Osteocyte (in vitro differentiated cells): ENCODE measurements around the gene TTBK2. TPM values are rescaled to one million over a fixed set of nuclear protein-coding genes. Genes with fewer than 3 reads are reported as not detected.

Experiments
- DNase-seq: peaks from one replicate; pipeline ENCODE4 v3.0.0; 2021; ENCODE audit warnings: mixed read lengths; ENCODE audit not compliant: unreplicated experiment; ENCODE audit errors: extremely low spot score
- H3K27ac Mint-ChIP-seq: one replicate; pipeline ENCODE4 v1.8.0; 2021; ENCODE audit warnings: mild to moderate bottlenecking, mixed read lengths; ENCODE audit not compliant: unreplicated experiment
- H3K27me3 Mint-ChIP-seq: one replicate; pipeline ENCODE4 v1.8.0; 2021; ENCODE audit warnings: mixed read lengths; ENCODE audit not compliant: unreplicated experiment
- H3K36me3 Mint-ChIP-seq: one replicate; pipeline ENCODE4 v1.8.0; 2021; ENCODE audit warnings: mixed read lengths; ENCODE audit not compliant: unreplicated experiment
- H3K4me1 Mint-ChIP-seq: one replicate; pipeline ENCODE4 v1.8.0; 2021; ENCODE audit warnings: mixed read lengths; ENCODE audit not compliant: unreplicated experiment
- H3K4me3 Mint-ChIP-seq: one replicate; pipeline ENCODE4 v1.8.0; 2021; ENCODE audit warnings: mild to moderate bottlenecking, moderate library complexity, mixed read lengths; ENCODE audit not compliant: unreplicated experiment
- H3K9me3 Mint-ChIP-seq: one replicate; pipeline ENCODE4 v1.8.0; 2021; ENCODE audit warnings: mixed read lengths; ENCODE audit not compliant: unreplicated experiment
- total RNA-seq: library from RNA; stranded (reverse); gene quantifications from 2 replicates; pipeline ENCODE4 v1.2.1, GENCODE V29; 2021
- TF ChIP-seq, protein P1 (sequence below): fragments of 200-600 bp; sonication (generic); IDR thresholded peaks from 2 replicates; pipeline ENCODE4 v1.5.0; 2021; ENCODE audit warnings: antibody characterized with exemption, mild to moderate bottlenecking, moderate library complexity

TTBK2 gene
- total RNA-seq, 1 donor from 2014 or later, result 23.6 TPM

DNA sequence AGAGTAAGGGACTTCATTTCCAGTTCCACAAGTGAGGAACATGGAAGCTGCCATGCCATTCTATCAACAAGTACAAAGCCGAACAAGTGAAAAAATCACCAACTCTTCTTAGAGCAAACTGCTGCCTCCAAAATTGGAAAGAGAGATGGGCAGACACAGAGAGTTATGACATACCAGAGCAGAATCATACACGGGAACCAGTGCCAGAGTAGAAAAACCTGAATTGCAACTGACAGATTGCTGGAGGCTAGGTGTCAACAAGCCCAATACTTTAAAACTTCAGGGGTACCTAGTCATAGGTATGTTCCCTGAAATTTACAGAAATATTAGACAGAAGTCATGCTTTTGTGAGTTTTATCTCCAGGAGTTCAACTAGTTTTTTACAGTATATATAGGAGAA lies 62.0 kb downstream of the TTBK2 start:
- Mint-ChIP-seq H3K4me1 (peaks cover 7% of the 10 kb centered on the region), H3K36me3 (peaks cover 26% of the 10 kb centered on the region), H3K27me3 (no peaks in the 10 kb centered on the region), H3K9me3 (peaks cover 15% of the 10 kb centered on the region), H3K27ac (no peak overlapping the region), H3K4me3 (no peak overlapping the region)
- no peak for DNase-seq
- TF ChIP-seq, protein P1, sequence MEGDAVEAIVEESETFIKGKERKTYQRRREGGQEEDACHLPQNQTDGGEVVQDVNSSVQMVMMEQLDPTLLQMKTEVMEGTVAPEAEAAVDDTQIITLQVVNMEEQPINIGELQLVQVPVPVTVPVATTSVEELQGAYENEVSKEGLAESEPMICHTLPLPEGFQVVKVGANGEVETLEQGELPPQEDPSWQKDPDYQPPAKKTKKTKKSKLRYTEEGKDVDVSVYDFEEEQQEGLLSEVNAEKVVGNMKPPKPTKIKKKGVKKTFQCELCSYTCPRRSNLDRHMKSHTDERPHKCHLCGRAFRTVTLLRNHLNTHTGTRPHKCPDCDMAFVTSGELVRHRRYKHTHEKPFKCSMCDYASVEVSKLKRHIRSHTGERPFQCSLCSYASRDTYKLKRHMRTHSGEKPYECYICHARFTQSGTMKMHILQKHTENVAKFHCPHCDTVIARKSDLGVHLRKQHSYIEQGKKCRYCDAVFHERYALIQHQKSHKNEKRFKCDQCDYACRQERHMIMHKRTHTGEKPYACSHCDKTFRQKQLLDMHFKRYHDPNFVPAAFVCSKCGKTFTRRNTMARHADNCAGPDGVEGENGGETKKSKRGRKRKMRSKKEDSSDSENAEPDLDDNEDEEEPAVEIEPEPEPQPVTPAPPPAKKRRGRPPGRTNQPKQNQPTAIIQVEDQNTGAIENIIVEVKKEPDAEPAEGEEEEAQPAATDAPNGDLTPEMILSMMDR, result no peak

- TF ChIP-seq, protein P1, result no peak
- no peak overlapping the region for H3K4me3 Mint-ChIP-seq
- peaks cover 18% of the 10 kb centered on the region for H3K36me3 Mint-ChIP-seq
- peaks cover 5% of the 10 kb centered on the region for H3K9me3 Mint-ChIP-seq
- H3K4me1 Mint-ChIP-seq, result peaks cover 4% of the 10 kb centered on the region
- no peak overlapping the region for H3K27ac Mint-ChIP-seq
- DNase-seq, result no peak
- no peaks in the 10 kb centered on the region for H3K27me3 Mint-ChIP-seq
Measured at GRCh38 chr15:42854576-42854975, 66.0 kb downstream of the TTBK2 start.

- Mint-ChIP-seq H3K4me3 (no peak overlapping the region), H3K9me3 (no peaks in the 10 kb centered on the region)
Measured at GRCh38 chr15:42849836-42850235, 70.7 kb downstream of the TTBK2 start.

GRCh38 chr15:42848846-42849245 lies 71.7 kb downstream of the TTBK2 start:
- TF ChIP-seq, protein P1, result no peak
- Mint-ChIP-seq H3K4me1 (no peaks in the 10 kb centered on the region), H3K36me3 (peaks cover 17% of the 10 kb centered on the region), H3K9me3 (no peaks in the 10 kb centered on the region), H3K4me3 (no peak overlapping the region), H3K27ac (no peak overlapping the region), H3K27me3 (no peaks in the 10 kb centered on the region)
- no peak for DNase-seq

More at GRCh38 chr15:42849836-42850235, 70.7 kb downstream of the TTBK2 start:
- Mint-ChIP-seq H3K27ac (no peak overlapping the region), H3K36me3 (peaks cover 15% of the 10 kb centered on the region), H3K4me1 (no peaks in the 10 kb centered on the region), H3K27me3 (no peaks in the 10 kb centered on the region)
- TF ChIP-seq, protein P1, result no peak
- no peak for DNase-seq

DNA sequence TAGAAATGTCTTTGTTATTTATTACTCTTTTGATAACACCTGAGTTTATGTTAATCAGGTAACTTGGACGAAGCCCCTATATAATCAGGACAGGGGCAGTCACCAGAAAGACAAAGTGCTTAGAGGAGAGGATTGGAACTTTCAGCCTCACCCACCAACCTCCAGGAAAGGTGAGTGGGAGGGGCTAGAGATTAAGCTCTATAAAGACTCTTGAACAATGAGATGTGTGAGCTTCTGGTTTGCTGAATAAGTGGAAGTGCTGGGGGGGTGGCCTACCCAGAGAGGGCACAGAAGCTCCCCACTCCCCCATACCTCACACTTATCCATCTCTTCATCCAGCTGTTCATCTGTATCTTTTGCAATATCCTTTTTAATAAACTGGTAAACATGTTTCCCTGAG lies 73.9 kb downstream of the TTBK2 start:
- no peaks in the 10 kb centered on the region for H3K9me3 Mint-ChIP-seq
- no peaks in the 10 kb centered on the region for H3K4me1 Mint-ChIP-seq
- H3K4me3 Mint-ChIP-seq, result no peak overlapping the region
- peaks cover 17% of the 10 kb centered on the region for H3K36me3 Mint-ChIP-seq
- H3K27ac Mint-ChIP-seq, result no peak overlapping the region
- H3K27me3 Mint-ChIP-seq, result no peaks in the 10 kb centered on the region
- DNase-seq, result no peak
- TF ChIP-seq, protein P1, result no peak
